Body of pancreas (tissue), 4 donors: Measurements from ENCODE around the gene CREBL2. TPM values are rescaled to one million over a fixed set of nuclear protein-coding genes. Genes with fewer than 3 reads are reported as not detected.
"Not testable (repeated sequence)": the region's sequence is repeated elsewhere in the genome, so short reads cannot be mapped to it uniquely, and the experiment has no call there.

ENCODE experiments used
- ATAC-seq: fragments of 150-250 bp; one replicate; pipeline ENCODE4 v1.9.1; 2016
- DNase-seq, 4 donors: peaks; one replicate each; pipeline ENCODE4 v3.0.0-alpha.2; 2019
- H3K27ac ChIP-seq, 4 donors: fragments of 200-600 bp; sonication (generic); 1 replicate in 3 of 4; 2 replicates in 1 of 4; pipeline versions ENCODE4 v1.5.1 to v1.6.1; 2016 to 2019; ENCODE audit warnings: mild to moderate bottlenecking in 1 of 4, mixed read lengths in 1 of 4, moderate library complexity in 1 of 4
- H3K27me3 ChIP-seq, 2 donors: fragments of 200-600 bp; sonication (generic); one replicate each; pipeline ENCODE4 v1.6.0; 2016; ENCODE audit warnings: mild to moderate bottlenecking in 1 of 2
- H3K36me3 ChIP-seq, 2 donors: fragments of 200-600 bp; sonication (generic); replicated peaks in 1 of 2; 2 replicates each; pipeline ENCODE4 v1.5.1; 2016; ENCODE audit warnings: low read depth in 2 of 2; ENCODE audit not compliant: insufficient read depth in 1 of 2
- H3K4me1 ChIP-seq: fragments of 200-600 bp; sonication (generic); one replicate; pipeline ENCODE4 v1.6.0; 2016
- H3K4me3 ChIP-seq, 2 donors: fragments of 200-600 bp; sonication (generic); 1 replicate in 1 of 2; 2 replicates in 1 of 2; pipeline ENCODE4 v1.5.1; 2016 to 2019
- H3K9me3 ChIP-seq, 3 donors: fragments of 200-600 bp; sonication (generic); 1 replicate in 2 of 3; 2 replicates in 1 of 3; pipeline ENCODE4 v1.5.1; 2016
- POLR2A ChIP-seq, 3 donors: fragments of 450-650 bp; IDR thresholded peaks; one replicate each; pipeline ENCODE4 v1.6.1; 2016; ENCODE audit warnings: antibody characterized with exemption in 3 of 3, mild to moderate bottlenecking in 2 of 3
- WGBS, 2 donors: methylation state at CpG; one replicate each; pipeline ENCODE4 v1.1.5; 2017; 5-methylcytosine and 5-hydroxymethylcytosine counted together
- intact Hi-C: fragments of 100-400 bp; cut with DNase I; formaldehyde crosslinking; loops from one replicate; pipeline ENCODE4 v1.15.1; 2023
- total RNA-seq, 2 donors: library from RNA; depleted of rRNA; stranded (reverse); fragments of >200 nt; gene quantifications; one replicate each; pipeline ENCODE4 v1.1.0, GENCODE V29; 2016
- TF ChIP-seq, protein P1 (sequence below), 7 experiments: fragments of 450-650 bp in 4 of 7; fragments of 200-600 bp in 3 of 7; sonication (generic) in 3 of 7; IDR thresholded peaks; one replicate each; pipeline ENCODE4 v1.5.1; 2016 to 2019; ENCODE audit warnings: antibody characterized with exemption in 7 of 7

CREBL2 gene
- total RNA-seq, 2 donors from 2014 or later, result 13.8 to 31.4 TPM

GRCh38 chr12:12635651-12636050 lies 24.0 kb downstream of the CREBL2 start:
- H3K36me3 ChIP-seq, result peaks cover 5 to 6% of the 10 kb centered on the region in 2 donors
- intact Hi-C loops, result no loop called here

GRCh38 chr12:12636641-12637040 lies 25.0 kb downstream of the CREBL2 start:
- intact Hi-C loops, result no loop called here
- no peak for ATAC-seq
- WGBS, 2 donors, result 73 to 87% methylated on average over 1 of the region's 1 CpG
- TF ChIP-seq, protein P1, sequence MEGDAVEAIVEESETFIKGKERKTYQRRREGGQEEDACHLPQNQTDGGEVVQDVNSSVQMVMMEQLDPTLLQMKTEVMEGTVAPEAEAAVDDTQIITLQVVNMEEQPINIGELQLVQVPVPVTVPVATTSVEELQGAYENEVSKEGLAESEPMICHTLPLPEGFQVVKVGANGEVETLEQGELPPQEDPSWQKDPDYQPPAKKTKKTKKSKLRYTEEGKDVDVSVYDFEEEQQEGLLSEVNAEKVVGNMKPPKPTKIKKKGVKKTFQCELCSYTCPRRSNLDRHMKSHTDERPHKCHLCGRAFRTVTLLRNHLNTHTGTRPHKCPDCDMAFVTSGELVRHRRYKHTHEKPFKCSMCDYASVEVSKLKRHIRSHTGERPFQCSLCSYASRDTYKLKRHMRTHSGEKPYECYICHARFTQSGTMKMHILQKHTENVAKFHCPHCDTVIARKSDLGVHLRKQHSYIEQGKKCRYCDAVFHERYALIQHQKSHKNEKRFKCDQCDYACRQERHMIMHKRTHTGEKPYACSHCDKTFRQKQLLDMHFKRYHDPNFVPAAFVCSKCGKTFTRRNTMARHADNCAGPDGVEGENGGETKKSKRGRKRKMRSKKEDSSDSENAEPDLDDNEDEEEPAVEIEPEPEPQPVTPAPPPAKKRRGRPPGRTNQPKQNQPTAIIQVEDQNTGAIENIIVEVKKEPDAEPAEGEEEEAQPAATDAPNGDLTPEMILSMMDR (IDR thresholded peaks at IDR 0.05), result no peak
- TF ChIP-seq POLR2A (IDR thresholded peaks at IDR 0.05), result no peak
- Histone ChIP-seq H3K36me3 (peaks cover 5 to 6% of the 10 kb centered on the region in 2 donors), H3K4me1 (no peaks in the 10 kb centered on the region), H3K4me3 (no peak overlapping the region), H3K27me3 (no peaks in the 10 kb centered on the region), H3K9me3 (no peaks in the 10 kb centered on the region), H3K27ac (no peak overlapping the region)
- no peak for DNase-seq

More at GRCh38 chr12:12635651-12636050, 24.0 kb downstream of the CREBL2 start:
- no peaks in the 10 kb centered on the region for H3K27me3 ChIP-seq
- DNase-seq, result no peak
- H3K27ac ChIP-seq, result no peak overlapping the region
- WGBS, 2 donors, result 92% methylated on average over 12 of the region's 12 CpGs
- H3K9me3 ChIP-seq, result no peaks in the 10 kb centered on the region
- no peak for ATAC-seq
- H3K4me3 ChIP-seq, result no peak overlapping the region
- TF ChIP-seq, protein P1 (IDR thresholded peaks at IDR 0.05), result no peak
- no peak for TF ChIP-seq POLR2A (IDR thresholded peaks at IDR 0.05)
- peaks cover 7% of the 10 kb centered on the region for H3K4me1 ChIP-seq

- H3K4me1 ChIP-seq, H3K27ac ChIP-seq, intact Hi-C loops, H3K4me3 ChIP-seq, DNase-seq, ATAC-seq, H3K9me3 ChIP-seq, H3K27me3 ChIP-seq: not testable (repeated sequence)
- WGBS, 2 donors, result 84 to 95% methylated on average over 4 of the region's 4 CpGs
- H3K36me3 ChIP-seq, result peaks cover 5 to 11% of the 10 kb centered on the region in 2 donors
Measured at GRCh38 chr12:12639995-12640394, 28.3 kb downstream of the CREBL2 start.

GRCh38 chr12:12641650-12642049 lies 30.0 kb downstream of the CREBL2 start:
- Histone ChIP-seq H3K36me3 (peaks cover 2 to 10% of the 10 kb centered on the region in 2 donors), H3K4me3 (no peak overlapping the region), H3K9me3 (no peaks in the 10 kb centered on the region), H3K27me3 (no peaks in the 10 kb centered on the region), H3K27ac (no peak overlapping the region), H3K4me1 (no peaks in the 10 kb centered on the region)
- no peak for DNase-seq
- intact Hi-C loops, result no loop called here
- ATAC-seq, result no peak
- WGBS, 2 donors, result 95 to 98% methylated on average over 2 of the region's 2 CpGs
- no peak for TF ChIP-seq POLR2A (IDR thresholded peaks at IDR 0.05)
- TF ChIP-seq, protein P1 (IDR thresholded peaks at IDR 0.05), result no peak

- peaks cover 0 to 8% of the 10 kb centered on the region in 2 donors for H3K36me3 ChIP-seq
Measured at GRCh38 chr12:12642916-12643315, 31.2 kb downstream of the CREBL2 start.

More at GRCh38 chr12:12642916-12643315, 31.2 kb downstream of the CREBL2 start:
- DNase-seq, result no peak
- Histone ChIP-seq H3K27ac (no peak overlapping the region), H3K9me3 (peaks cover 0 to 4% (median 0%) of the 10 kb centered on the region in 3 donors), H3K4me1 (no peaks in the 10 kb centered on the region), H3K4me3 (no peak overlapping the region), H3K27me3 (no peaks in the 10 kb centered on the region)
- intact Hi-C loops, result no loop called here
- no peak for TF ChIP-seq POLR2A (IDR thresholded peaks at IDR 0.05)
- TF ChIP-seq, protein P1 (IDR thresholded peaks at IDR 0.05), result no peak
- 86 to 88% methylated on average over 3 of the region's 3 CpGs for WGBS, 2 donors
- no peak for ATAC-seq
